ENCODE data around the gene KIAA0513.

KIAA0513 gene

DNA sequence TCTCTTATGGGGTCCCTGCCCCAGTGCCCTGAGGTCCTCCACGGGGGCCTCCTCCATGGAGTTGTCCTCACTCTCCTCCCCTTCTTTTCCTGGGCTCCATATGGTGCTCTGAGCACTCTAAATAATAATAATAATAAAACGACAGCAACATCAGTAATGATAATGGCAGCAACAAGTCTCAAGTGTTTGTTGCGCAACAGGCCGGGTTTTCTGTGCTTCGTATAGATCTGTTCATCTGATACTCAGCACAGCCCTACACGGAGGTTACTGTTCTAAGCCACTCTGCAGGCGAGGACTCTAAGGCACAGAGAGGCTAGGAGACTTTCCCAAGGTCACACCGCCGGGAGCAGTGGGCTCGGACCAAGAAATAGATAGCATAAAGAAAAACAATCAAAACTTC lies 71.0 kb downstream of the KIAA0513 start:
- Histone ChIP-seq H2BK120ac (ENCODE audit: low read depth, low read length) (no peak overlapping the region), H3K79me1 (ENCODE audit: low read depth, low read length) (no peaks in the 10 kb centered on the region), H3K4me3 (ENCODE audit: low read length in 2 of 2) (no peak overlapping the region), H3K27me3 (ENCODE audit: control insufficient read depth in 3 of 3, insufficient read depth in 3 of 3, low read depth in 1 of 3, low read length in 3 of 3) (peaks cover 0 to 21% (median 0%) of the 10 kb centered on the region in 3 experiments), H2AFZ (ENCODE audit: low read length) (no peak overlapping the region), H3K27ac (replicated peaks; ENCODE audit: low read length) (no peak overlapping the region), H4K8ac (ENCODE audit: low read depth, low read length) (no peak overlapping the region), H3K14ac (ENCODE audit: low read length) (no peak overlapping the region), H3K23ac (ENCODE audit: low read depth, low read length, poor library complexity) (no peak overlapping the region), H3K4me1 (ENCODE audit: control insufficient read depth in 2 of 2, insufficient read depth in 1 of 2, low read depth in 1 of 2, low read length in 2 of 2) (no peaks in the 10 kb centered on the region), H2BK5ac (ENCODE audit: low read length) (no peak overlapping the region), H3K4ac (ENCODE audit: low read length) (no peak overlapping the region), H3K4me2 (ENCODE audit: insufficient read depth, low read length, poor library complexity, severe bottlenecking) (no peak overlapping the region), H3K9ac (ENCODE audit: low read depth, low read length, poor library complexity) (no peak overlapping the region), H3K18ac (ENCODE audit: low read length) (no peak overlapping the region), H3K9me3 (replicated peaks in 1 of 2; ENCODE audit: control insufficient read depth in 2 of 2, insufficient read depth in 1 of 2, low read depth in 1 of 2, low read length in 2 of 2) (no peaks in the 10 kb centered on the region), H2AK5ac (ENCODE audit: low read depth, low read length) (peak overlapping the region; percentile 0), H2BK15ac (ENCODE audit: low read length) (no peak overlapping the region), H3K36me3 (replicated peaks in 1 of 2; ENCODE audit: control insufficient read depth in 2 of 2, insufficient read depth in 2 of 2, low read length in 2 of 2) (no peaks in the 10 kb centered on the region), H4K91ac (ENCODE audit: low read depth, low read length, poor library complexity) (no peak overlapping the region), H2BK12ac (ENCODE audit: low read length) (no peak overlapping the region)
- no CpG with 5 or more reads among the region's 10 CpGs for WGBS, 2 donors (ENCODE audit: extremely low coverage in 2 of 2, insufficient read length in 2 of 2, insufficient replicate concordance in 1 of 2)
- no peak for DNase-seq (ENCODE audit: low spot score)

DNA sequence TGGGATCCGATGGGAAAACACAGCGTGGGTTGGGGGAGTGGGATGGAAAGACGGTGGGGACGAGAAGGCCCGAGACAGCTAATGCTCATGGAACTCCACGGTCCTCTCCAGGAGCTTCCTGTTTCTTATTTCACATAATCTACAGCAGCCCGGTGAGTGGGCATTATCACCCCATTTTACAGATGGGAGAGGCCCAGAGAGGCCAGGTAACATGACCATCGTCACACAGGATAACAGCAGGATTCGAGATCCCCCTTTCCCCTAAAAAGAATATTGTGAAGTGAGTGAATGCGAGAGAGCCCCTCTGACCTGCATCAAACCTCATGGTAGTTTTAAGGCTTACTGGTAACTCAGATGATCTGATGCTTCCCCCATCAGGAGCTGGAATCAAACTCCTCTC lies 72.7 kb downstream of the KIAA0513 start:
- Histone ChIP-seq H2BK15ac (ENCODE audit: low read length) (no peak overlapping the region), H2BK5ac (ENCODE audit: low read length) (no peak overlapping the region), H3K27ac (replicated peaks; ENCODE audit: low read length) (no peak overlapping the region), H3K4me2 (ENCODE audit: insufficient read depth, low read length, poor library complexity, severe bottlenecking) (no peak overlapping the region), H3K27me3 (ENCODE audit: control insufficient read depth in 3 of 3, insufficient read depth in 3 of 3, low read depth in 1 of 3, low read length in 3 of 3) (peaks cover 0 to 24% (median 0%) of the 10 kb centered on the region in 3 experiments), H3K23ac (ENCODE audit: low read depth, low read length, poor library complexity) (no peak overlapping the region), H4K8ac (ENCODE audit: low read depth, low read length) (no peak overlapping the region), H3K4me1 (ENCODE audit: control insufficient read depth in 2 of 2, insufficient read depth in 1 of 2, low read depth in 1 of 2, low read length in 2 of 2) (peaks cover 0 to 3% of the 10 kb centered on the region in 2 donors), H2BK120ac (ENCODE audit: low read depth, low read length) (no peak overlapping the region), H4K91ac (ENCODE audit: low read depth, low read length, poor library complexity) (no peak overlapping the region), H3K79me1 (ENCODE audit: low read depth, low read length) (no peaks in the 10 kb centered on the region), H3K18ac (ENCODE audit: low read length) (peak overlapping the region; percentile 4), H3K9ac (ENCODE audit: low read depth, low read length, poor library complexity) (no peak overlapping the region), H2BK12ac (ENCODE audit: low read length) (no peak overlapping the region), H3K4me3 (ENCODE audit: low read length in 2 of 2) (no peak overlapping the region), H3K4ac (ENCODE audit: low read length) (peak overlapping the region; percentile 92), H3K14ac (ENCODE audit: low read length) (no peak overlapping the region), H2AK5ac (ENCODE audit: low read depth, low read length) (no peak overlapping the region), H3K36me3 (replicated peaks in 1 of 2; ENCODE audit: control insufficient read depth in 2 of 2, insufficient read depth in 2 of 2, low read length in 2 of 2) (no peaks in the 10 kb centered on the region), H3K9me3 (replicated peaks in 1 of 2; ENCODE audit: control insufficient read depth in 2 of 2, insufficient read depth in 1 of 2, low read depth in 1 of 2, low read length in 2 of 2) (no peaks in the 10 kb centered on the region), H2AFZ (ENCODE audit: low read length) (no peak overlapping the region)
- WGBS, 2 donors (ENCODE audit: extremely low coverage in 2 of 2, insufficient read length in 2 of 2, insufficient replicate concordance in 1 of 2), result no CpG with 5 or more reads among the region's 10 CpGs
- no peak for DNase-seq (ENCODE audit: low spot score)

DNA sequence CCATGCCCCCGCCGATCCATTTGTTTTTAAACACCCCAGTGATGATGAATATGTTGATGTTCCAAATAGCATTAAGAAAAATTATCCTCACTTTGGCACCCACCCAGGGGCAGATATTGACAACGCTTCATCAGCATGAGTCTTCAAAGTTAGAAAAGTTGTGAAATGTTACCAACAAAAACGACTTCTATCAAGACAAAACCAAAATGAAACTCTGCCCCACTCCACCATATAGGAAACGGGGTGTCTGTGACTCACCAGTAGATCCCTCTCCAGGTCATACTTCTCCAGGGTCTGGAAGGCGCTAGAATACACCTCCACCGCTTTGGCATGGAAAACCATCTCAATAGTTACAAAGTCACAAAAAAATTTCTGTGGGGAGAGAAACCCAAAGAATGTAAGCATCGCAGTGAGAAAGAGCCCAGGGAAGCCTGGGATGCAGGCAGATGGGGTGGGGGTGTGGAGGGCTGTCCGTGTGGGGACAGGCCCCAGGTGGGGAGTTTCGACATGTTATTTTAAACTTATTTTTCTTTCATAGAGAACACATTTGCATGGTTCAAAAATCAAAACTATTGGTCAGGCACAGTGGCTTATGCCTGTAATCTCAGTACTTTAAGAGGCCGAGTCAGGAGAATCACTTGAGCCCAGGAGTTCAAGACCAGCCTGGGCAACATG lies 74.5 kb downstream of the KIAA0513 start:
- Histone ChIP-seq H3K23ac (ENCODE audit: low read depth, low read length, poor library complexity) (no peak overlapping the region), H3K4me2 (ENCODE audit: insufficient read depth, low read length, poor library complexity, severe bottlenecking) (no peak overlapping the region), H3K79me1 (ENCODE audit: low read depth, low read length) (no peaks in the 10 kb centered on the region), H3K18ac (ENCODE audit: low read length) (no peak overlapping the region), H3K4ac (ENCODE audit: low read length) (no peak overlapping the region), H3K14ac (ENCODE audit: low read length) (no peak overlapping the region), H4K8ac (ENCODE audit: low read depth, low read length) (no peak overlapping the region), H2BK120ac (ENCODE audit: low read depth, low read length) (no peak overlapping the region), H3K36me3 (replicated peaks in 1 of 2; ENCODE audit: control insufficient read depth in 2 of 2, insufficient read depth in 2 of 2, low read length in 2 of 2) (no peaks in the 10 kb centered on the region), H2BK12ac (ENCODE audit: low read length) (no peak overlapping the region), H3K9me3 (replicated peaks in 1 of 2; ENCODE audit: control insufficient read depth in 2 of 2, insufficient read depth in 1 of 2, low read depth in 1 of 2, low read length in 2 of 2) (no peaks in the 10 kb centered on the region), H2BK5ac (ENCODE audit: low read length) (no peak overlapping the region), H2BK15ac (ENCODE audit: low read length) (no peak overlapping the region), H3K4me3 (ENCODE audit: low read length in 2 of 2) (no peak overlapping the region), H3K27me3 (ENCODE audit: control insufficient read depth in 3 of 3, insufficient read depth in 3 of 3, low read depth in 1 of 3, low read length in 3 of 3) (peaks cover 0 to 24% (median 0%) of the 10 kb centered on the region in 3 experiments), H2AK5ac (ENCODE audit: low read depth, low read length) (no peak overlapping the region), H3K4me1 (ENCODE audit: control insufficient read depth in 2 of 2, insufficient read depth in 1 of 2, low read depth in 1 of 2, low read length in 2 of 2) (peaks cover 0 to 3% of the 10 kb centered on the region in 2 donors), H3K9ac (ENCODE audit: low read depth, low read length, poor library complexity) (no peak overlapping the region), H4K91ac (ENCODE audit: low read depth, low read length, poor library complexity) (no peak overlapping the region), H2AFZ (ENCODE audit: low read length) (no peak overlapping the region), H3K27ac (replicated peaks; ENCODE audit: low read length) (no peak overlapping the region)
- no peak for DNase-seq (ENCODE audit: low spot score)
- WGBS, 2 donors (ENCODE audit: extremely low coverage in 2 of 2, insufficient read length in 2 of 2, insufficient replicate concordance in 1 of 2), result no CpG with 5 or more reads among the region's 11 CpGs

DNA sequence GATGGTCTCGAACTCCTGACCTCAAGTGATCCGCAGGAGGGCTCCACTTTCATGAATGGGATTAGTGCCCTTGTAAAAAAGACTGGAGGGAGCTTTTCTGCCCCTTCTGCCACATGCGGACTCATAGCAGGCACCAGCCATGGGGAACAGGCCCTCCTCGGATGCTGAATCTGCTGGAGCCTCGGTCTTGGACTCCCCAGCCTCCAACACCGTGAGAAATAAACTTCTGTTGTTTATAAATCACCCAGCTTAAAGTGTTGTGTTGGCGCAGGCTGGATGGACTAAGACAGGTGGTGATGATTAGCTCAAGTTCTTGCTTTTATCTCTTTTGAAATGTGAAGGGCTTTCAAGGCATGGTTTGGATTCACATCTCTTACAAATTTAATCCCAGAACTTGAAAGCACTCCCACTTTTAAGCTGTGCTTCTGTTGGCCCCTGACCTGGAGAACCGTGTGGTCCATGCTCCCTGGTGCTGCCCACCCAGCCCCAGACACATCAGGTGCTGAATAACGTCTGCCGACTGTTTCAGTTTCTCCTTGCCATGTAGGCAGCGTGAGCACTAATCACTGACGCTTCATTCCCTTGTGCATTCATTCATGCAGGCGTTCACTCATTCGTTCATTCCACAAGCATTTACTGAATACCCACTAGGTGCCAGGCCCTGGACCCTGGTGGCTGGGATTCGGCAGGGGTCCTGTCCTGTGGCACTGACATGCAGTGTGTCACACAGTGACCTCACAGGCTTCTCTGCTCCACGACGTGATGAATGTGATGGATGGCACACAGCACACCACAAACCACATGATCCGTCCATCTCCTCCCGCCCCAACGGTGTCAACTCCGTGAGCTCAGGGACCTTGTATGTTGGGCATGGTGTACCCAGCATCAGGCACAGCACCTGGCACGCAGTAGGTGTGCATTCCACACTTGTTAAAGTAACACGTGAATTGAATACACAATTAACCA lies 75.8 kb downstream of the KIAA0513 start:
- H3K4ac ChIP-seq (ENCODE audit: low read length), result no peak overlapping the region
- no peak overlapping the region for H2BK120ac ChIP-seq (ENCODE audit: low read depth, low read length)
- H3K18ac ChIP-seq (ENCODE audit: low read length), result peak overlapping the region; percentile 65
- H3K4me1 ChIP-seq (ENCODE audit: control insufficient read depth in 2 of 2, insufficient read depth in 1 of 2, low read depth in 1 of 2, low read length in 2 of 2), result peaks cover 0 to 3% of the 10 kb centered on the region in 2 donors
- peaks cover 0 to 22% (median 0%) of the 10 kb centered on the region in 3 experiments for H3K27me3 ChIP-seq (ENCODE audit: control insufficient read depth in 3 of 3, insufficient read depth in 3 of 3, low read depth in 1 of 3, low read length in 3 of 3)
- H3K9me3 ChIP-seq (replicated peaks in 1 of 2; ENCODE audit: control insufficient read depth in 2 of 2, insufficient read depth in 1 of 2, low read depth in 1 of 2, low read length in 2 of 2), result no peaks in the 10 kb centered on the region
- no peak for DNase-seq (ENCODE audit: low spot score)
- H3K79me1 ChIP-seq (ENCODE audit: low read depth, low read length), result no peaks in the 10 kb centered on the region
- no peak overlapping the region for H2BK5ac ChIP-seq (ENCODE audit: low read length)
- no peak overlapping the region for H3K27ac ChIP-seq (replicated peaks; ENCODE audit: low read length)
- WGBS, 2 donors (ENCODE audit: extremely low coverage in 2 of 2, insufficient read length in 2 of 2, insufficient replicate concordance in 1 of 2), result no CpG with 5 or more reads among the region's 23 CpGs
- H2AFZ ChIP-seq (ENCODE audit: low read length), result no peak overlapping the region
- no peaks in the 10 kb centered on the region for H3K36me3 ChIP-seq (replicated peaks in 1 of 2; ENCODE audit: control insufficient read depth in 2 of 2, insufficient read depth in 2 of 2, low read length in 2 of 2)
- H3K23ac ChIP-seq (ENCODE audit: low read depth, low read length, poor library complexity), result no peak overlapping the region
- H3K14ac ChIP-seq (ENCODE audit: low read length), result peak overlapping the region; percentile 87
- H2AK5ac ChIP-seq (ENCODE audit: low read depth, low read length), result peak overlapping the region; percentile 64
- H4K8ac ChIP-seq (ENCODE audit: low read depth, low read length), result no peak overlapping the region
- H2BK15ac ChIP-seq (ENCODE audit: low read length), result peak overlapping the region; percentile 41
- no peak overlapping the region for H3K4me3 ChIP-seq (ENCODE audit: low read length in 2 of 2)
- peak overlapping the region; percentile 43 for H2BK12ac ChIP-seq (ENCODE audit: low read length)
- no peak overlapping the region for H3K4me2 ChIP-seq (ENCODE audit: insufficient read depth, low read length, poor library complexity, severe bottlenecking)
- peak overlapping the region; percentile 30 for H3K9ac ChIP-seq (ENCODE audit: low read depth, low read length, poor library complexity)
- H4K91ac ChIP-seq (ENCODE audit: low read depth, low read length, poor library complexity), result peak overlapping the region; percentile 22
